AG08396 (cell line): Measurements from ENCODE around the gene GPR158.

Experiments
- DNase-seq: peaks from one replicate; pipeline ENCODE4 v3.0.0; 2012; ENCODE audit warnings: low spot score, mixed read lengths

The GPR158 gene

DNA sequence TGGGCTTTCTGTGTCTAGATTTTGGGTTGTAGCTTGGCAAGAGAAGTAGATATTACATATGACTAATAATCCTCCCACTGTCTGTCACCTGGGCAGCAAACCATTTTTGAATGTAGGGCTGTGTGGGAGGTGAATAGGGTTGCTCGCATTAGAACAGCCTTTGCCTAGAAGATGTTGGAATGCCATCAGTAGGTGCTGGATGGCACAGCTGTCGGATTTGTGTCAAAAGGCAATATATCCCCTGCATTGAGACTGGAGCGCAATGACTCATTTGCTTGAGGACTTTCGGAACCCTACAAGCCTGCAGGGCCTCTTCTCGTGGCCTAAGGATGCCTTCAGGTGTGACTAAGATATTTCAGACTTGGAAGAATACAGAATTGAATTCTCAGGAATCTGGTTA is 323.8 kb downstream of the GPR158 start:
- DNase-seq, result no peak

DNA sequence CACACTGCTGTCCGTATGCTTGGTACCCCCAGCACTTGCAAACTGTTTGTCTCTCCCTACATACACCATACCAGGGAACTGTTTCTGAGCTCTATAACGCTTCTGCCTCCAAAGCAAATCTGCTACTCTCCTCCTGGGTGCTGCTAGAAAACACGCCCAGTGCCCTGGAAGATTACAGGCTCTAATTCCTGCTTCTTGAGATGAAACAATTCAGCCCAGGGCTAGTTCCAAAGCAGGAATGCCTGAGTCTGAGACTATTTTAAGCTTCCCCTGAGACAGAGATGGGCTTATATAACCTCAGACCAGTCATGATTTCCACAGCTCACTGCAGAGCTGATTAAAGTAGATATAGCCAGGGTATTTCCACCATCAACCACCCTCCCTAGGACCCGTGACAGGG is 327.1 kb downstream of the GPR158 start:
- no peak for DNase-seq

DNA sequence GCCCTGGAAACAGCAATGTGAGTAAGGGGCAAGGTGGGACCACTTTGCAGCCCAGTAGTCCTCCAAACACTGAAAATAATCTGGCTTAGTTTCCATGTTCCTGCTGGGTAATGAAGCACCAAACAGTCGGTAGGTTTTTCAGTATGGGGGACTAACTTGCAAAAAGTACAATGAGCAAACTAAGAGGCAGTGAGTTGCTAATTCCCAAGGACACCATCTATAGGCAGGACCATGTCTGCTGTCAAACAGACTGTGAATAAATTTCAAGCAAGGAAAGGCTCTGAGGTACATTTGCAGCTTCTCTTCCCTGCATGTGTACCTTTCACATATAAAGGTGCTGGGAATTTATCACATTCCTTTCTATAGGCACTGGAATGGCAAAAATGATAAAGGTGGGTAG is 327.7 kb downstream of the GPR158 start:
- no peak for DNase-seq

DNA sequence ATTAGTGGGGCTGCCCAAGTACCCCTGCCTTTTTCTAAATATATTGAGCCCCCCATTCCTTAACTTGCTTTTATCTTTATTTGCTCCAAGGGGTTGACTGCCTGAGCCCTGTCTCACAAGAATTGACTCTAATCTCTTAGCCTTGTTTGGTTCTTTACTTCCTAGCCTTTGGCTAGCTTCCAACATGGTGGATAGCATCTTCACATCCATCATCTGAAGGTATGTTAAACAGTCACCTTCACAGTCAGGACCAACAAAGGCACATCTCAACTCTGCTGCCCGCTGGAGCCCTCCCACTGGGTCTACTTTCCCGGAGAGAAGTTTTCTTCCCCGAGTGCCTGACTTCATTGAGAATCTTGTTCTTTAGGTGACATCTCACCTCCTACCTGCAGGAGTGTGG is 329.5 kb downstream of the GPR158 start:
- DNase-seq, result no peak

DNA sequence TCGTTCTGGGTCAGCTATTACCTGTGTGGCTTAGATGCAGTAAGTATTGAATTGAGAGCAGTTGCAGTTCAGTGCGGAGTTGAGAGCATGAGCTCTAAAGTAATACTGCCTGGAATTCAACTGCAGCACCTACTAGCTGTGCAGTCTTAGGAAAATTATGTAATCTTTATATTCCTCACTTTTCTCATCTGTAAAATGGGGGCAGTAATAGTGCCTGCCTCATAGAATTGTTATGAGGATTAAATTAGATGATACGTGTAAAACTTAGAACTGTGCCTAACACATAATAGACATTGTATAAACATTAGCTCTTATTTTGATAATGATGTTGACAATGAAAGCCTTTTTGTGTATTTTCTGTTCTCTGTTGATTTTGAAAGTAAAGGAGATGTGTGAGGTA is 330.0 kb downstream of the GPR158 start:
- no peak for DNase-seq

DNA sequence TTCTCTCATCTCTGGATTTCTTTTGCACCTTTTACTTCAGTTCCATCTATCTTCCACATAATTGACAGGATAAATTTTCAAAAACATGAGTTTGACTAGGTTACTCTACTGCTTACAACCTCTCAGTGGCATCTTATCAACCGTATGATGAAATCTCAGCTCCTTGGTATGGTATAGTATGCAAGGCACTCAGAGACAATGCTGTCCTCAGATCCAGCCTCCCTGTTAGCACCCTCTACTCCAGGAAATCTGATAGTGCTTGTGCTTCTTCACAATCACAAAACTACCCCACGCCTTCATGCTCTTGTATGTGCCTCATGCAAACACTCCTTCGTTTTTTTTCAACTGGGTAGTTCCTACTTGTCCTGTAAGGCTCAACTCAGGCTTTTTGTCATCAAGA is 330.7 kb downstream of the GPR158 start:
- no peak for DNase-seq

DNA sequence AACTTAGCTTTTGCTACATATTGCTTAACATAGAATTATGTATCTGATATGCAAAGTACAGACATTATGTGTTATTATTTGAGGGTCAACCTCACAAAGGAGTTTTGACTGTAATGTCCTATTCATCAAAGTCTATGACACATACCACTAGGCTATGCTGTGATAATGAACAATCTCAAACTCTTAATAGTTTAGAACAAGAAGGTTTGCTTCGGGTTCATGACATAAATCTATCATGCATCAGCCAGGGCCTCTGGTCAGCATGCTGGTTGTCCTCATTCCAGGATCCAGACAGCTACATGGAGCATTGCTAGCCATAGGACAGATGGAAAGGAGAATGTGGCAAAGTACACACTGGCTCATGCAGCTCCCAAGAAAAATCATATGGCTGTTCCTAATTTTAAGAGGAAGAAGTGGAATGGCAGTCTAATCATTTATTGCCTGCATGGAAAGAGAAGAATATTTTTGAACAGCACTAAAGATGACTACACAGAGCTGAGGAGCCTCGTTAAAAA is 332.1 kb downstream of the GPR158 start:
- no peak for DNase-seq

DNA sequence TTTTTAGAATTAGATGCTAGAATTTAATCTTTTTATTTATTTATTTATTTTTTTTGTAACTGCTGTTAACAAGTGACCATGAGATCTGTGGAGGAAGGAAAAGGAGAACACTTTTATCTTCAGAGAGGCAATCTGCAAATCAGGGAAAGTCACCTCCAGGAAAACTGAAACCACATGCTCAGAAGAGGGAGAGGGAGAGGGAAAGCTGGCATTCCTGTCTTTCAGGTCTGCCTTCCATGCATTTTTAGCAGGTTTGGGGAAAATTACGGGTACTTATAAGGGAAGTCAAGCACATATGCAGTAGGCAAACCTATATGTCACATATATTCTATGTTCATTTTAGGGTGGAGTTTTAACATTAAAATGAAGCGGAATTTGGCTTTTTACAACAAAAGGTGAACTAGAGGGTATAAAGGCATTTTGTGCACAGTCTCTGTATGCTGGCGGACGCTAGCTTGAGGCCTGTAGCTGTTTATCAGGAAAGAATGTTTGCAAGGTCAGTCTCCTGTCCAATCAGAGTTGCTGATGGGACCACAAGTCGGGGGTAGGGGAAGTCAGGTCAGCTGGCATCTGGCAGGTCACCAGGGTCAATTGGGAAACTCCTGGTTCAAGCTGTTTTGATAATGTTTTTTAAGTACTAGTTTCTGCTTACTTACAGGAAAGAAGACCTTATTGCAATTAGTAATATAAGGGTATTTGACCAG is 333.5 kb downstream of the GPR158 start:
- DNase-seq, result no peak

DNA sequence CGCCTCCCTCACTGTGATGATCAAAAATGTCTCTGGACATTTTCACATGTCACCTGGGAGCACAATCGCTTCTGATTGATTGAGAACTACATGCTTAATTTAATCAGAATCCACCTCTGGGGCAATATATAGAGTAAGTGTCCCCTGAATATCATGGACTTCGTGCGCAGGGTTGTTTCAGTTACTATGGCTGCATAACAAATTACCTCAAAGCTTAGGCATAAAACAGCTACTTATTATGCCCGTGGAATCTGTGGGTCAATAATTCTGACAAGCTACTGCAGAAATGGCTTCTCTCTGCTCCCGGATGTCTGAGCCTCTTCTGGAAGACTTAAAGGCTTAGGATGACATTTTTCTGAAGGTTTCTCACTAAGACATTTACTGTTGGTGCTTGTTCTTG is 334.4 kb downstream of the GPR158 start:
- DNase-seq, result no peak

DNA sequence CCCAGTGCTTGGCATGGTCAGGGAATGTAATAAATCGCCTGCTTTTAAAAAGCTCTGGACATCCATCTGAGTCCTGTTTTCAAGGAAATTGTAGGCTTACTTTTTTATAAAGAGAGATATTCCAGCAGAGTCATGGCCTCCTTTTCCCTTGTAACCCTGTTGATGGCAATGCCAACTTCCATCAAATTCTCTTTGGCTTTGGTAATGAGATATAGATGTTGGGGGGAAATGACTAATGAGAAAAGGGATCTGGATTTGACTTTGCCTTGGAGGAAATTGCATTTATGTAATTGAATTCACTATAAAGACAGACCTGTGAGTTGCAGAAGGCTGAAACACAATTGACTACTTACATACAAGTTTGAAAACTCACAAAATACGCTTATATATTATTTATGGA is 347.5 kb downstream of the GPR158 start:
- DNase-seq, result no peak

DNA sequence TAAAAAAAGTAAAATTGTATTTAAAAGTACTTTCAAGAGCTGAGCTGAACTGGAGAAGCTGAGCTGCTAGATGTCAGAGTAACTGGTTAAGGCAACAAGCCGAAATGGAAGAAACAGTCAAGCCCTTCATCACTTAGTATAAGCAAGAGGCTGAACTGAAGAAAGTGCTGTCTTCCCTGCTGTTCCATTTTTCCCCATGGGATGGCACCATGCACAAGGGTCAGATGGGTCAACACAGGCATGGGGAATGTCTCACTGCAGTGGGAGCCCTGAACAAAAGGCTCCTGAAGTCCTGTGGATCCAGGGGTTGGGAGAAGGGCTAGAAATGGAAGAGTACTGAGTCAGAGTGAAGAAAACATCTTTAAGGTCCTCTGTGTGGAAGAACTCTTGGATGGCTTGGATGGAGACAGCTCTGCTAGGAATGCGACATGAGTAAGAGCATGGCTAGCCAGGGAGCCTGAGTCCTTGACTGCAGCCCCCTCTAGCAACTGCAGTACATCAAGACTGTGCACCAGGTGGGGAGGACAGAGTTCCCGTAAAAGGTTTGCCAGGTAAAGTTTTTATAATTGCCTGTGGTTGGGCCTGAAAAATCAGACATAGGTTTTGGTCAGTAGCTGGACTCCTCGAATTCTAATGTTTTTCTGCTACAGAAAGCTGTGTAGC is 348.3 kb downstream of the GPR158 start:
- DNase-seq, result no peak

DNA sequence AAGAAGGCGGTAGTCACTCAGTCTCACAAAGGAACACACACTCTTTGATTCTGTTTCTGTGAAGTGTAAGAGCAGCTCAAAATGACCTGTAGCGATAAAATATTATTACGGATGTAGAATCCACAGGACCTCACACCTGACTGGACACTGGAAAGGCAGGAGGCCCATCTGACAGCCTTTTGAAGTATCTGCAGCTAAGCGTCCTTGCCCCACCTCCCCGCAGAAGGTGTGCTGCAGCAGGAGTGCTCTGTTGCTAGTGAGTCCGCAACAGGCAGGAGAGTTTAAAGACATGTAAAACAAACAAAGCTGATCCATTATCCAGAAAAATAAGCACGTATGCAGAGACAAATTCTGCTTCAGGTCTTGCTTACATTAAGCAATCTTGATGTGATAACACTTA is 355.5 kb downstream of the GPR158 start:
- DNase-seq, result no peak

DNA sequence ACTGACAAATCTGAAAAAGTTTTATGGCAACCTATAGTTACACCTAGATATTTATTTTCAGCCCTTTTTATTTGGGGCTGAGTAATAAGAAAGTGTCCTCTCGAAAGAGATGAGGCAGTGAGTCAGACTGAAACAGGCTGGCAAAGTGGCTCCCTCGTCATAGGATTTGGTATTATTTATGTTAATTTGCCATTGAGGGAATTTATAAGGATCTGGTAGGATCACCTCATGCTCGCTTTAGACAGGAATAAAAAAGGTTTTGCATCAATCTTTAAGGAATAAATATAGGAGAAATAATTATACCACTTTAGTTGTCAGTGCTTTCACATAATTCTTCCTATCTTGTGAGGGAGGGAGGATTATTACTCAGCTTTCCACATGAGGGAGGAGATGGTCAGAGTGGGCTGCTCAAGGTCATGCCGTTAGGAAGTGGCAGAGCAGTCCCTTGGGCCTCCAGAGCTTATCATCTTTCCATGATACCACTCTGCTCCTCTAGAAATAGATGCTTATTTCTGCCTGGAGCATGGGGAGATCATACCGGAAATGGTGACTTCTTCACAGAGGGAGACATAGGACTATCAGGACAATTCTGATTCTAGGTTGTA is 356.8 kb downstream of the GPR158 start:
- no peak for DNase-seq

DNA sequence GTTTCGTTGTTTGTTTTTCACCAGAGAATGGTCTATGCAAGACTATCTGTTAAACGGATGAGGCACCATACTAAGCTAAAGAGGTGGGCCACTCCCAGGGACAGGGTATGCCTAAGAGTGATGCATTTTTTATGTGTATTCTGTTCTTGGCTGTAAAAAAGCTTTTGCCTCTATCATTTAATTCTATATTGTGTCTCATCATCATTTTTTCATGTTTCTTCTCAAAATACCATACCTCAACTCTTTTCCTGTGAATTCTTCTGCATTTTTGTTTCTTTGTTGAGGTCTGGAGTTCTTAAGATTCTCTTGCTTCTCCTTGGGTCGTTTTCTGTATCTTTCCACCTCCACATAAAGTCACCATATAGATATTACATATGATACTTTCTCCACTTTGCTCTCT is 357.4 kb downstream of the GPR158 start:
- DNase-seq, result no peak

DNA sequence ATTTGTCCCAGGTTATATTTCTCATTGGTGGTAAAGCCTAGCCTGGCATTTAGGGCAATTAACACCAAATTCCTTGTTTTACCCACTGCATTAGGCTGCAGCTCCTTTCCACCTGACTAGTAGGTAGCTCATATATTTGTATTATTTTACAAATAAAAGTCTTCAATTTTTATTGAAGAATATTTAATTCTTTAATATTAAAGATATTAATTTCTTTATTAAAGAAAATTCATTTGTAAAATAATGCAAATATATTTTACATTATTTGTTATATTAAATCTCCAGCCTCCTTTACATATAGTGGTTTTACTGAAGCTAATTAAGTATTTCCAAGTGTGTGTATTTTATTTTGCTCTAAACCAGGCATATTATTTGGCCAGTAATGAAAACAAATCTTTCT is 361.2 kb downstream of the GPR158 start:
- no peak for DNase-seq

DNA sequence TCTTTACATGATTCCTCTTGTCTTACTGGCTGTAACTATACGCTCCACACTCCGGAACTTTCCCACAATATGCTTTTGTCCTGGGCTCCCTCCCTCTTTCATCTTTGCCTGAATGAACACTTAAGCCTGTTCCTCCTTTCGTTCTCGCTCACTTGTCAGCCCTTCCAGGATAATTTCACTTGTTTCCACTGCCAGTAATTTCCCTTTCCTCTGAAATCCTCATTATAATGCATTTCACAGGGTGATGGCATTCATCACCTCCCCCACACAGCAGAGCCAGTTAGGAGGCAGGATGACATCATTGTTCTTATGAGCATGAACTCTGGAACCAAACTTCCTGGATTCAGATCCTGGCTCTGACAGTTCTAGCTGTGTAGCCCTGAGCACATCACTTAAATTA is 372.6 kb downstream of the GPR158 start:
- DNase-seq, result no peak

DNA sequence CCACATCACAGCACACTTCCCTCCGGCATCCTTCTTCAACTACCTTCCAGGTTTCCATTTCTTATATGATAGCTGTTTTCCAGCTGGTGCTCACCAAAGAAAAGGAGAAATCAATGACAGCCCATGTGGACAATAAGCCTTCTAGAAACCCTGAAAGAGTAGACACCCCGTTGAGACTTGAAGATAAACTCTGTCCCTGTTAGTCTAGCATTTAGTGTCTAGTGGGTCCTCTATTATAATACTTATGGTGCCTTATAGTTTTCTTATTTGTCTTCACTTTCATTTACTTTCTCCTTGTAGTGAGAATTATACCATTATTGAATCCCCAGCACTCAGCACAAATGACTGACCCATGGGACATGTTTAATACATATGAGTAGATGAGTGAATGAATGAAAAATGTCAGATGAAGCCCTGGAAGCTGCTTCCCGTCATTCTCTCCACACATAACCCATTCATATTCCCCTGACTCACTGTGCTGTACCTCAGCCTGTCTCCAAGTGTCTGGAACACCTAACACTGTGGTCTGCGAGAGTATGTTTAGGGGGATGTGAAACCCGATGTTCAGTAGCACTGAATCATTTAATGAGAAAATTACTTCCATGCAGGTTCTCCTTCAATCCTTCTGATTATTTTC is 377.6 kb downstream of the GPR158 start:
- no peak for DNase-seq

DNA sequence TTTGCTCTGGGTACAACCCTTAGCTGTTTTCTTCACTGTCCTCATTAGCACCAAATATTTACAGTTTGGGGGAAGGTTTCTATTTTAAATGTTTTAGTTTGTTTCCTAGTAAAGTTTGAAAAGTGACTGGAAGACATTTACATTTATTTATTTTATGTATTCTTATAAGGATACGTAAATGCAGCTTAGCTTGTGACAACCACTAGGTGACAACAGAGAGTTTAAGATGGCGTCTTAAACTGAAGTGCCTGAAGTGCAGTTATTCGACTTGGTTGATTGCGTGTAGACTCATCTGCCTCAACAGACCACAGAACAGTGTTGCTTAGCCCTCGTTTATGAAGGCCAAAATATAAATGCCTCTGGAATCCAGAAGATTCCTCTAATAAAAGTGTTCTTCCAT is 381.1 kb downstream of the GPR158 start:
- DNase-seq, result no peak

DNA sequence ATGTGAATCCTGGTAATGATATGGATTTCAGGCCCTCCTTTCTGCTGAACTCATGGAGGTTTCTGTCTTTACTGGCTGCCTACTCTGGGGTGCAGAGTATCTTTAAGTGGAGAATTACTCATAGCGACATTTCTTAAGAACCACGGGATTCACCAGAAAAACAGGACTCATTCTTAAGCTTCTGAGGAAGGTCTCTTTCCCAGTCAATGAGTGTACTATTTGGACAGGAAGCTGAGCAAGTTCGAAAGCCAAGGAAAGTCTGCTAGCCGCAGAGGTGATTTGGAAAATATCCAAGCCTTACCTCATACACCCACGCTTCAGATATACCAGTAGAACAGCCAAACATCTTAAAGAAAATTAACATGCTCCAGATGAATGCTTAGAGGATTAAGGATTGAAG is 381.7 kb downstream of the GPR158 start:
- DNase-seq, result no peak

DNA sequence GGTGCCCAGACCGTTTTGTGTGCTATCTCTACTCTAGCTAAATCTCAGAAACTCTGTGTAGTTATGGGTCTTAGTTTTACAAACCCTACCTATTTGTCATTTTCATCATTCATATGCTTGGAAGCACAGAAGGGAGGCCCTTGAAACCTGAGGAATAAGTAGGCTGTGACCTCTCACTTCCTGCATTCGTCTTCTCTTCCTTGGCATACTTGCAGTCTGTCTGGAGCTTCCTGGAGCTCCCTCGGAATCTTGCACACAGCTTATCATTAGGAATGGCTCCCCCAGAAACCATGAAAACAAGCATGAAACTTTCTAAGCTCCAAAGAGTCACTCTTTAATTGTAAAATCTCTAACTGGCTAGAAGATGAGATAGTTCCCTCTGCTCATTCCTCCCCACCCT is 382.3 kb downstream of the GPR158 start:
- DNase-seq, result no peak

DNA sequence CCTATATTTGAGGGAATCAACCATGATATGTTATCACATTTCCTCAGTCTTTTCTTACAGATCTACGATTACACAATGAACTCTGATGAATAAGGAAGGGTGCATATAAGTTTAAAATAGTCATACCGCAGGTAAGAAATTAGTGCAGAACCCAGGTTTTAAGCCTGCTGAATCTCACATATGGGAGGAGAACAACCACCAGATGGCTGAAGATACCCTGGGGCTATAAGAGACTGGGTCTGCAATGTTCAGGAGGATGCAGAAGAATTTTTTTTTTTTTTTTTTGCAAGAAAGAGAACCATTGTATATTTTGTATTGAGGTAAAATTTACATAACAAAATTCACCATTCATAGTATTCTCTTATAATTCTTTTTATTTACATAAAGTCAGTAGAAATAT is 387.0 kb downstream of the GPR158 start:
- no peak for DNase-seq

DNA sequence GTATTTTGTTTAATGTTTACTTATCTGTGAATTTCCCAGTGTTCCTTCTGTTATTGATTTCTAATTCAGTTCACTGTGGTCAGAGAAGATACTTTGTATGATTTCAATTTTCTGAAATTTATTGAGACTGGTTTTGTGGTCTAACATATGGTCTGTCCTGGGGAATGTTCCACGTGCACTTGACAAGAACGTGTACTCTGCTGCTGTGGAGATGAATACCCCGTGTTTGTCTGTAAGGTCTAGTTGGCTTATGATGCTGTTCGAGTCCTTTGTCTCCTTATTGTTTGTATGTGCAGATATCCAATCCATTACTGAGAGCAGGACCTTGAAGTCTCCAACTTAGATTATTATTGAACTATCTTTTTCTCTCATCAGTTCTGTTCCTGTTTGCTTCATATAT is 387.7 kb downstream of the GPR158 start:
- no peak for DNase-seq

DNA sequence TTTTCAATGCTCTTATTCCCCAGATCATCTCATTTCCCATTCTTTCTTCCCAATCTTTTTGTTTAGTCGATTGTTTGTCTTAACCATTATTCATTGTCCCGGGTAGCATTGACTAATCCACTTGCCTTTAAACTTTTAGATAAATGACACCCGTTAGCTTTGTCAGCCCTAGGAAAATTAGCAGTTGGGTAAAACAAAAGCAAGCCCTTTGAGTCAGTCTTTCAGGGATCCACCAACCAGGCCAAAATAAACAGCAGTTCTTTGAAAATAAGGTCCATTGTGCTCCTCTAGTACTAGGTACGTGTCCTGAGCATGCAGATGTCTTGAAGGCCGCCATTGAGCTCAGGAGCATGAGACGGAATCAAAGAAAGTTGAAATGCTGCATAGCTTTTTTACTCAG is 389.6 kb downstream of the GPR158 start:
- DNase-seq, result no peak
